Fibroblast of gingiva (primary cell): ENCODE results near the gene DUSP22.
"Not testable (repeated sequence)": the region's sequence is repeated elsewhere in the genome, so short reads cannot be mapped to it uniquely, and the experiment has no call there.

Source experiments
- DNase-seq: peaks from one replicate; pipeline ENCODE4 v3.0.0-alpha.2; 2011; ENCODE audit warnings: low read depth

The DUSP22 gene

DNA sequence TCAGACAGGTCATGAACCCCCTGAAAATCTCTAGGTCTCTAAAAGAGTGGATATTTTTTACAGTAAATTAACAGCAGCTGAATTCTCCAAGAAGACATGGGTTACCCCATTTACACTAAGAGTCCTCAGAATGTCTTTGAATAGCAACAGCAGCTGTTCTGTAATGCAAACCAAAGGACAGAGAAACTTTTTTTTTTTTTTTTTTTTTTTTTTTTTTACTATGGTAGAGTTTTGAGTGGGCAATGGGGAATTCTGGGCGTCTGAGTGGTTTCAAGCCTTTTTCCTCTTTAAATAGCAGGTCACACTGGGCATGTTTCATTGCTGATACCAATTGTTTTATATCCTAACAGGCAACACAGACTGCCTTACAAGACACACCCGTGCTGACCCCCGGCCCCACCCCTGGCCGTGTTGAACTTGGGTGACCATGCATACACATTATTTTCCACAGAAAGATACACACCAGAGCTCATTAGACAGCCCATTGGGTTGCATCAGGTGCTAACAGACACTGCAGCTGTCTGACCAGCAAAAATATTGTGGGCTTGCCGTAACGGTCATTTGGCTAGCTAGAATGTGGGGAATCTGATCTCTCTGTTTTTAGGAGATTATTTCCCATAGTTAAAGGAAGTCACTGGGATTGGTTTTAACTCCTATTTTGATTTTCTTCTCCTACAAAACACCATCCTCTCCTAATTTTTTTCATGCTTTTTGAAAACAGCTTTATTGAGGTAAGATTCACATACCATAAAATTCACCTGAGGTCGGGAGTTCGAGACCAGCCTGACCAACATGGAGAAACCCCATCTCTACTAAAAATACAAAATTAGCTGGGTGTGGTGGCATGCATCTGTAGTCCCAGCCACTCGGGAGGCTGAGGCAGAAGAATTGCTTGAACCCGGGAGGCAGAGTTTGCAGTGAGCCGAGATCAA lies 72.6 kb downstream of the DUSP22 start:
- no peak for DNase-seq

DNA sequence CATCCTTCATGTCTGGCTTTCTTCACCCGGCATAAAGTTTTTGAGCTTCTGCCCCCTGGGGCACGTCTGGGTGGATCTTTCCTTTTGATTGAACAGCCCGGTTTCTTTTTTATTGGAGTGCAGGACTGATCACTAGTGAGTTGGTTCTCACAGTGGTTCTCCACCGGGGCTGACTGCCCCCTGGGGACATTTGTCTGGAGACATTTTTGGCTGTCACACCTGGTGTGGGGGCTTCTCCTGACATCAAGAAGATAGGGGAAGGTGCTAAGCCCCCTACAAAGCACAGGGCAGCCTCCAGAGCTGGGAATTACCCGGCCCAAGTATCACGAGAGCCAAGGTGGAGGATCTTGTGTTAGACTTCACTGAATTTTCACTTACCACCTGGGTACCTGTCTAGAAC lies 73.5 kb downstream of the DUSP22 start:
- no peak for DNase-seq

DNA sequence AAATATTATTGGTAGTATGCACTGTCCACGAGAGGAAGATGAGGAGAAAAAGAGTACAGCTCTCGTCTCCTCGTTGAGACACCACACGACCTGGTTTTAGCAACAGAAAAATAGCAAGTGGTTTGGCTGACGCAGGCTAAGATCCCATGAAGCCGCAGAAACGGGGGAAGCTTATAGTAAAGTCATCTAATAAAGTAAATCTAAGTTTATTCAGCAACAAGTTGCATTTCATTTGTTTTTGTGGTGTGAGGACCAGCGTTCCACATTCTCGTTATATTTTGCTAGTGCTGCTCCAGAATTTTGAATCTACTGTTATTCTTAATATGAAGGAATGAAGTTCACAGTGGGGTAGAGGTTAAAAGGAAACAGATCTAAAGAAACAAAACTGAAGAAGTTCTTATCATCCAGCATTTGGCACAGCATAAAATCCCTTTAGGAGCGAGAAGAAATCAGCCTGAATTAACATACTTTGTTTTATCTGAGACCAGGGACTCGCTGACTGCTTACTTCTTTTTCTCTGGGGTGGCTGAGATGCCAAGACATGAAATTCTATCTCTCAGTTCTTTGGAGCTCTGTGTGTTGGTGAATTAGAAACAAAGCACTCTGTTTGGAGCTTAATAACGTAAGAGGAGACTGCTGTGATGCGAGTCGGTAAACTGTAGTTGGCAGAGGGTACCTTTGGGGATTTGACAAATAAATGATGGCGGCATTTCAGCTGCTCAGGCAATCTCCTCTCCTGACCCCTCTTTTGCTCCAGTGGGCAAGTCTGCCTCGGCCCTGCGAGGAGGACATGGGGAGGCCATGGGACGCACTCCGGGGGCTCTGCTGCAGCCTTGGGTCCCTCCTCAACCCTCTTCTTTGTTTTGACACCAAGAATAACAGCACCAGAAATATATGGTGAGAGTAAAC lies 74.4 kb downstream of the DUSP22 start:
- DNase-seq, result no peak

DNA sequence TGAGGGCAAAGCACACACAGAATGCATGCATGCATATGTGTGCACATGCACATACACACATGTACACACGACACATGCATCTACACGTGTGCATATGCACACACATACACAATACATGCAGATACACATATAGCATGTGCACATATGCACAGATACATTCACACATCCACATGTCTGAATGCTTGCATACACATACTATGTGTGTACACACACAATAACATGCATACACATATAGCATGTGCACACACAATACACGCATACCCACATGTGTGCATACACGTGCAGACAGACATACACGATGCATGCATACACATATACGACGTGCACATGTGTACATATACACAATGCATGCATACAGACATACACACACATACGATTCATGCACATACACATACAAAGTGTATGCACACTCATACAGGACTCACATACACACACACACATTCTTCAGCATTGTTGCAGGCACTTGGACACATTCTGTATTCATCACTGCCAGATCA lies 75.1 kb downstream of the DUSP22 start:
- no peak for DNase-seq

DNA sequence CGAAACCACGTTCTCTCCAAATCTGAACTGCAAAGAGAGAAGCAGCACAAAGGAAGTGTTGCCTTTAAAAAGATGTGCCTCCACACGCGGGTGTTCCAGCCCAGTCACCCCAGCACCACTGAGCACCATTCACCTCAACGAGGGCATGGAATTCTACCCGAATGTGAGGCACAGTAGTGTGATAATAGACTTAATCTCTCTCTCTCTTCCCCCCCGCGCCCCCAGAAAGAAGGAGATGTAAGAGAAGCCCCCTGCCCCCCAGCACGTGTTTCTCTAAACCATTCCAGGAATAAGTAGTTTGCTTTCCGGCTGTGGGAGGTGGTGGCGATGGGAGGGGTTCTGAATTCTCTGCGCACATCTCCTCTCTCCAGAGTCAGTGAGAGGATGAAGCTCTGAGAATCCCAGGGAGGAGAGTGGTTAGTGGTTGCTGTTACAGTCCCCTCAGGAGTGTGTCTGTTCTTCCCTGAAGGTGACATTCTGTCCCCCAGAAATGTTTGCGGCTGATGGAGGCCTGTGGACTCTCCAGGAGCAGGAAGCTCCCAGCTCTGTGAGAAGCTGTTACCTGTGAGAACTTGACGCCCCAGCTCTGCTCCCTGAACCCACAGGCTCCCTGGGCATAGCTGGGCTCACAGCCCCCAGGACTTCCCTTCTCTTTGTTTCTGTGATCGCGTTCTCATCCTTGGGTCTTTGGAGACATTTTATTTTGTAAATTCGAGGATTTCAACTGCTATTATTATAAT lies 75.8 kb downstream of the DUSP22 start:
- no peak for DNase-seq

DNA sequence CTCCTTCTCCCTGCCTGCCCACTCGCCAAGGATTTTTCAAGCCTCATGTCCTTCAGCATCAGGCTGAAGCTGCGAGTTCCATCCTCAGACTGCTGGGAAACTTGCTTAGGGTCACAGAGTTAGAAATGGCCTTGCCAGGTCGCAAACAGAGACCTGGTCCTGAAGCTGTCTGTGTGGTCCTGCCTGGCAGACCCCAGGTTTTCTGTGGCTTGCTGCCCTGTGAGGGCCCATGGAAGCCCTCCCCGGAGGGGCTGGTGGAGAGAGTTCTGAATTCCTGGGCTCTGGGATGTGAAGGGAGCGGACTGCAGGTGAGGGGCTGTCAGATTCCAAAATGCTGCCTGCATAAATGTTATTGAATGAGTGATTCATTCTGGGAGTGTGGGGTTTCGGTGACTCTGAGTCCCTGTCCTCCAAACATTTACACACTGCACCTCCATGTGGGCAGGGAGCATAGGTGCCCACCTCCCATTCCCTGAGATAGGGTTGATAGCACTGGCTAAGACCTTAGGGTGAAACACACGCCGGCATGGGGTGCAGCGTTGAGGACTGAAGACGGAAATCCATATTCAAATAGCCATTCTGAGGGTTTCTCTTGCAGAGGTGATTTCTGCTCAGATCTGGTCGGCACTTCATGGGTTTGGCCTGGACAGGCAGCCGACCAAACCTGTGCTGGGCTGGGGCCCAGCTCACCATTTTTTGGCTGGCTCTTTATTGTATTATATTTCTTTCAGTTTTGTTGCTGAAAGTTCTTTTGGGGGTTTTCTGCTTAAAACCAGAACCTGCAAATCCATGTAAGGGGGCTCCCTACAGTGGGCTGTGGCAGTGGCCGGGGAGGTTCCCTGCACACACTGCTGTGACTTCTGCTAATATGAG lies 77.5 kb downstream of the DUSP22 start:
- no peak for DNase-seq

DNA sequence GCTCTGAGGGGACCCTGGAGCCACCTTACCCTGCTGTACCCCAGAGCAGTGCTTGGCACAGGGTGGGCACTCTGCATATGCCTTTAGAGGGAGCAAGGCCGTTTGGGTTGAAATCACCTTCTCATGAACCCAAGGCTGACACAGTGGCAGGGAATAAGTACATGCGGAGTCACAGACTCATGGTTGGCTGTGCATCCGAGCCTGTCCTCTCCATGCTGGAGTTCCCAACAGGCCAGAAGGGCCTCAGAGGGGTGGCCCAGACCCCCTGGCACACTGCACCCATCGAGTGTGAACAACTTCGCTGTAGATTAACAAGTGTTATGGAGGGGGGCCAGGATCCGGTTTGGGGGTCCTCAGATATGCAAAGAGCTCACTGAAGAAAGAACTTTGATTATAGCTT lies 78.3 kb downstream of the DUSP22 start:
- no peak for DNase-seq

DNA sequence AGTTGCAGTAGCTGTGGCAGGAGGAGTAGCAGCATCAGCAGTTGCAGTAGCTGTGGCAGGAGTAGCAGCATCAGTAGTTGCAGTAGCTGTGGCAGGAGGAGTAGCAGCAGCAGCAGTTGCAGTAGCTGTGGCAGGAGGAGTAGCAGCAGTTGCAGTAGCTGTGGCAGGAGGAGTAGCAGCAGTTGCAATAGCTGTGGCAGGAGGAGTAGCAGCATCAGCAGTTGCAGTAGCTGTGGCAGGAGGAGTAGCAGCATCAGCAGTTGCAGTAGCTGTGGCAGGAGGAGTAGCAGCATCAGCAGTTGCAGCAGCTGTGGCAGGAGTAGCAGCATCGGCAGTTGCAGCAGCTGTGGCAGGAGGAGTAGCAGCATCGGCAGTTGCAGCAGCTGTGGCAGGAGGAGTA lies 79.6 kb downstream of the DUSP22 start:
- not testable (repeated sequence) for DNase-seq

DNA sequence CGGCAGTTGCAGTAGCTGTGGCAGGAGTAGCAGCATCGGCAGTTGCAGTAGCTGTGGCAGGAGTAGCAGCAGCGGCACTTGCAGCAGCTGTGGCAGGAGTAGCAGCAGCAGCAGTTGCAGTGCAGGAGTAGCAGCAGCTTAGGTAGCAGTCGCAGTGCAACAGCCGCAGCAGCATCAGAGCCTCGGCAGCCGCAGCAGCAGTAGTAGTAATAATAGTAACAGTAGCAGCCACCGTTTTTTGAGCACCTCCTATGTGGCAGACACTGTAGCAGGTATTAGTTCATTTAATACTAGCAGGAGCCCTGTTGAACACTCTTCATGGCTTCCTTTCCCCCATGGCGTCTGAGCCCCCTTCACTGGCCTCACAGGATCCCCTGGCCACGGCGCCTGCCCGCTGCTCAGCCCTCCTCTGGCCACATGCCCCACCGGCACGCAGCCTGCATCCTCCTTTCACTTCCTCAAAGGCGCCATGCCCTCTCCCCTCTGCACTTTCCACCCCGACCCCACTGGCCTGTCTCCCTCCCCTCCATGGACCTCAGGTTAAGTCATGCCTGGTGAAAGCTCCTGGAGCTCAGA lies 80.1 kb downstream of the DUSP22 start:
- DNase-seq, result no peak

DNA sequence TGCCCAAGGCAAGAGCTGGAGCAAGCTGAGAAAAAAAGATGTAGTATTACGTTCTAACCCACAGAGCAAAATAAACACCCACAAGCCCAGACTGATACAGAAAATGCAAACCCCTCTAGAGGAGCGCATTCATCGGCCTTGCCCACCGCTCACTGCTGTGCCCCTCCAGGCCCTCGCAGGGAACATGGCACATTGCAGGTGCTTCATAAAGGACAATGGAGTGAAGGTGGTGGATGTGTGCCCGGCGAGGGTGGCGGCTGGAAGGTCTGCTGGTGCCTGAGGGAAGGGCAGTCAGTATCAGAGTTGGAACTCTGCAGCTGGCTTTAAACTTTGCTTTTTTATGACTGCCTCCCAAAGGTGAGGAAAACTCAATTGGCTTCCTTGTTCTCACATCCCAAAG lies 80.7 kb downstream of the DUSP22 start:
- DNase-seq, result no peak

DNA sequence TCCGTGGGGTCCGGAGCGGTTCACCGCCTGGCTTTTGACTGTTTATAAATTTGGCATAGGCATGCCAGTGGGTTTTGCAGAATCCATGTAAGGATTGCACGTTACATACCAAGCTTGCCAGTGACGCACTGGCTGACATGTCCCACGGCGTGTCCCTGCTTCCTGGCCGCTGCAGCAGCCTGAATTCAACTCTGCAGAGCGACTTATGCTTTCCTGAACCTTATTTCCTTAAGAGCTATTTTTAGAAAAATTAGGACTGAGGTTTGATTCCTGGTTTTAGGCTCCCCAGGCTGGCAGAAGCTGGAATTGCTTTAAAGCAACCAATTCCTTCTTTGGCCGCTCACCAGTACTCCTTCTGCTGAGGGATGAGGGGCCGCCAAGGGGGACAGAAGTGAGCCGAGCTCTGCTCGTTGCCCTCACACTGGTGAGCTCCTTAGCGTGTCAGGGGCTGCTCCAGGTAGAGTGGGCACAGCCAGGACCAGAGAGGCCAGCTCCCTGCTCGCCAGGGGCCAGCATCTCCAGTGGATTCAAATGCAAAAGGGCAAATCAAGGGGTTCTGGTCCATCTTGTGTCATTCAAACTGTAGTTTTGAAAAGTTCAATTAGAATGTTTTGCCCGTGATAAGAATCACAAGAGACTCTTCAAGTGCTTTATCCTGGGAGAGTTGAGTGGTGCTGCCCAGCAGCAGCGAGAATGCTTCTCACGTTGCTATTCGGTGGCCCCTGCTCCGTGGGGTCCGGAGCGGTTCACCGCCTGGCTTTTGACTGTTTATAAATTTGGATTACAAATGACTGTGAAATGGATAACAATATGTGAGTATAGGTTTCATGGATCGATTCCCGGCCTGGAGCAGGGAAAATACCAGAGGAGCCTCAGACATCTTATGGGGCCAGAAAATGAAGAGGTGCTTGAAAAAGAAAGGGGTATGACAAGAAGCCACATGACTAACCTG lies 81.8 kb downstream of the DUSP22 start:
- peak; percentile 32 for DNase-seq

DNA sequence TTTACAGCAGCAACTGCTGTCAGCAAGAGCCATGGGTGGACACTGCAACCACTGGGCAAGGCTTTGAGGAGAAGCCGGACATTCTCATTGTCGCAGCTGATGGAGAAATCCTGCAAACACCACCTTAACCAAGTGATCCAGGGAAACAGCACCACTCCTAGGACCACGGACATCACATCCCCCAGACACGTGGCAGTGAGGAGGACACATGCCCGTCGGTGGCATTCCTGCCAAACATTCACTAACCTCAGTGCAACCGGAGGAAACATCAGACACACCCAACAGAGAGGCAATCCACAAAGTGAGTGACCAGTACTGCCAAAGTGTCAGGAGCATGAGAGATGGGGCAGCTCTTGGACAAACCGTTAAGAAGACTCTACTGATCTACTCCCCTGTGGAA lies 82.7 kb downstream of the DUSP22 start:
- DNase-seq, result no peak

DNA sequence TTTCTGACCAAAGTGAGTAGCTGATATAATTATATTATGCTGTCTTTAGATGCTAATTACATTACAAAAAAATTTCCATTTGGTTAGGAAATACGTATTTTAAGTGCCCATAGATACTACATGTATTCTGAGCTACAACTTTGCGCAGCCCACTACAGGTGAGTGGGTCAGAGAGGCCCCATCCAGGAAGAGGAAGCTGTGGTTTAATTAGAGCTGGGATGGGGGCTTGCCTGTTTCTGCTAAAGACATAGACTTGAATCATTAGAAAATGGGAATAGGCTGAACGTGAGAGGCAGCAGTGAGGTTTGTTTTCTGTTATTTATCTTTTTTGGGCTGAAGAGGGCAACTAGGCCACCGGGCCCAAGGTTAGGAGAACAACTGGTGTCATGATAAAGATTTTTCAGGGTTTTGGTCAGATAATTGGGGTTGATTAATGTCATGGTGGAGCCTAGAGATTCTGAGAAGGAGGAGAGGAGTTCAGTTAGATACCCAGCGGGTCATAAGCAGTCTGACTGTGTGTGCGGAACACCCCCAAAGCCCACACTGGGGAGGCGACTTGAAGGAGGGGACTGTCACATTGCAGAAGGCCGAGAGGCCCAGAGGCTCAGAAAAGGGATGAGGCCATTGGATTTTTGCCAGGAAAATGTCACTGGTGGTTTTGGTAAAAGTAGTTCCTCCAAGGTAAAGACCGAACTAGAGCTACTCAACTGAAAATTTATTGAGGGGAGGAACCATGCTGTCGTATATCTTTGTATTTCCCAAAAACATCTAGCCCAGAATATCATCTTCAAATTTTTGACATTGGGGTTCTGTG lies 84.7 kb downstream of the DUSP22 start:
- DNase-seq, result no peak

DNA sequence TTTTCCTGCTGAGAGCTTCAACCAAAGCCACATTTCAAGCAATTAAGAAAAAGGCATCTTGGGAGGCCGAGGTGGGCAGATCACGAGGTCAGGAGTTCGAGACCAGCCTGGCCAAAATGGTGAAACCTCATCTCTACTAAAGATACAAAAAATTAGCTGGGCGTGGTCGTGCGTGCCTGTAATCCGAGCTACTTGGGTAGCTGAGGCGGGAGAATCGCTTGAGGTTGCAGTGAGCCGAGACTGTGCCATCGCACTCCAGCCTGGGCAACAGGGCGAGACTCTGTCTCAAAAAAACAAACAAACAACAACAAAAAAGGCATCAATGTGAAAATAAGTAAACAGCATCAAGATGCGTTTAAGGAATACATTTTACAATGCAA lies 85.3 kb downstream of the DUSP22 start:
- not testable (repeated sequence) for DNase-seq

DNA sequence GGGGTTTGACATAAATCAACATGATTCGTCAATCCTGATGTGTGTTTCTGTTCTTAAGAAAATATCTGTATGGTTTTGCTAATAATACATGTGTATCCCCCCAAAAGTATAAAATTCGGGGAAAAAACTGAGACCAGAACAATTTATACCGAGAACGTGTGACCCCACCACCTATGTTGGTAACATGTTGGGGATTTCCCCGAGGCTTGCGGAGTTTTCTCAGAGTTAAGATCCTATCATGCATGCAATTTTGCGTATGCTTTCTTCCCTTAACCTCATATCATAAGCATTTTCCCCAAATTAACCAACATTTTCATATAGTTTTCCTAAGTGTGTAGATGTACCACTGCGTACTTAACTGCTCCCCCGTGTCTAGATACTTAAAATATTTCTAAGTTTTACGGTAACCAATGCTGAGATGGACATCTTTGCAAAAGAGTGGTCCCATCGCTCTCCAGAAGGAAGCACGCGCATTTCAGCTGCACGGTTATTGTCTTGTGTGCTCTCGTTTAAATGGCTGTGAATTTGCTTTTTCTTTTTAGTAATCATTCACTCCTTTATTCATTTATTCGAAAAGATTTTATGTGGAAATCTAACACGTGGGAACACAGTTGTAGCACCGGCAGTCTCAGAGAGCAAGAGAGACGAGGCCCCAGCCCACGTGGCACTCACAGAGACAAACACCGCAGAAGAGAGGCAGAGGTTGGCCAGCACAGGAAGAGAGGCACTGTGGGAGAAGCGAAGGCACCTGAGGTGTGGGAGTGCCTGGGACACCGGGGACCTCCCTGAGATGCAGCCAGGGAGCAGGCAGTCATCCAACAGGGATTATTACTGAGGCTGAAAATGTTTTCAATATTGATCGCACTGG lies 86.0 kb downstream of the DUSP22 start:
- DNase-seq, result no peak

DNA sequence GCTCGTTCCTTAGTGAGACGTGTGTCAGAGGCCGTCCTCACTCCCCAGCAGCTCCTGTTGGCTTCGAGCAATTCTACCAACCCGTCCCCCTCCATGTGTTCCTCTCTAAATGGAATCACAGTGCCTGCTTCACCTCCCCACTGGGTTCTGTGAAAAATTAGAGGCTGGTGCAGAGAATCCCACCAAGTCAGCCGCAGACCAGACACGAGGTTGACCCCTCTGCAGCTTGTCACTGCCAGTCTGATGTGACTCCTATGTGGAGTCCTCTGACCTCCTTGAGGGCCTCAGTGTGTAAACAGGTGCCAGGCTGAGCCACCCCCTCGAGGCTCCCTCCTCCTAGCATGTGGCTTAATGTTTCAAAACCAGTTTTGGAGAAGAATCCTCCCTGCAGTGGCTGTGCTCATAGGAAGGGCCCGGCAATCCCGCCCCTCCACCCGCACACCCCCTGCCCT lies 86.7 kb downstream of the DUSP22 start:
- no peak for DNase-seq

DNA sequence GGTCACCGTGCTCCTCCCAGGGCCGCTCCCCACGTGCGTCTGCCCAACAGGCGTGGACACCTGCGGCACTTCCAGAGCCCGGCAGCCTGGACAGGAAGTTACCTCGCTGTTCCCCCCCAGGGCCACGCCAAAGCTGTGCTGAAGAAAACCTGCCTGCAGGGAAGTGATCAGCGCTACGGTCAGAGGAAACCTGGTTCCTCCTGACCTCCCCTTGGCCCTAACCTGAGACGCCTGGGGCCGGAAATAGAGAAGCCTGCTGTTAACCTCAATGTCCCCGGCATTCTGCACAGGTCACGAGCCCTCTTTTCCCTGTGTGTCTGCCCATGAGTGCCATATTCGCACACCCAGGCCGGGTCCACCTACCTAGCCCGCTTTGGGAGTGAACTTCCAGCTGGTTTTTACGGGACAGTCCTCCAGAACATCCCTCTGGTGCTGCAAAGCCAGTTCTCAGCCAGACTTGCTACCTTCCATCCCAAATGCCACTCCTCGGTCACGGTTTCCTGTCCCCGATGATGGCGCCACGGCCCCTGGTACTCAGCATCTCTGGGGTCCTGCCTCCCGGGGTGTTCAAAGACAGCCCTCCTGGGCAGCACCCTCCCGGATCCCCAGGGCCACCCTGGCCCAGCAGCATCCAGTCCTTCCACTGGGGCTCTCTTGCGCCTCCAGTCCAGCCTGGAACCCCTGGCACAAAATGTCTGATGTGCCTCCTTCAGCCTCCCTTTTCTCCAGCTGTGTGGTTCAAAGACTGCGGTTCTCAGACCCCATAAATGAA lies 87.3 kb downstream of the DUSP22 start:
- no peak for DNase-seq
